PC-3 (cell line): ENCODE data around the gene CHST5. TPM values are rescaled to one million over a fixed set of nuclear protein-coding genes. Genes with fewer than 3 reads are reported as not detected.

Experiments
- ATAC-seq: fragments of 200-7000 bp; cut with Tn5 transposase; 2 replicates; pipeline ENCODE4 v1.9.1; 2020; ENCODE audit warnings: mild to moderate bottlenecking, moderate library complexity
- BruUV-seq: library from RNA; stranded (reverse); fragments of 400-500 nt; replicated peaks from 2 replicates; lab custom pipeline; 2021; lab: Mats Ljungman, UMichigan
- CTCF ChIA-PET: fragments of 300-600 bp; sonication (Branson Sonifier 250); formaldehyde crosslinking; loops from one replicate; lab custom pipeline; 2022; ENCODE audit warnings: antibody characterized with exemption; lab: Charles Lee
- POLR2A ChIA-PET: fragments of 300-600 bp; sonication (Branson Sonifier 250); formaldehyde crosslinking; loops from one replicate; lab custom pipeline; 2022; ENCODE audit warnings: antibody characterized with exemption; ENCODE audit not compliant: unreplicated experiment; lab: Charles Lee
- DNase-seq: peaks from one replicate; pipeline ENCODE4 v3.0.0-alpha.2; 2015
- H2AFZ ChIP-seq: fragments of 300-600 bp; sonication (generic); 2 replicates; pipeline ENCODE4 v1.6.0; 2016; ENCODE audit warnings: antibody characterized with exemption, low read length
- H3F3A ChIP-seq: fragments of 300-600 bp; sonication (generic); one replicate; pipeline ENCODE4 v1.6.0; 2017; ENCODE audit warnings: antibody characterized with exemption, low read length, control low read depth, mild to moderate bottlenecking; ENCODE audit not compliant: unreplicated experiment
- H3K27ac ChIP-seq: fragments of 300-600 bp; sonication (generic); 2 replicates; pipeline ENCODE4 v1.5.1; 2016; ENCODE audit warnings: mild to moderate bottlenecking, low read length
- H3K27me3 ChIP-seq: fragments of 300-600 bp; sonication (generic); 2 replicates; pipeline ENCODE4 v1.6.1; 2016; ENCODE audit warnings: low read length, mixed read lengths
- H3K36me3 ChIP-seq: fragments of 300-600 bp; sonication (generic); 2 replicates; pipeline ENCODE4 v1.6.1; 2016; ENCODE audit warnings: low read depth, mixed run types, low read length, mixed read lengths
- H3K4me1 ChIP-seq: fragments of 300-600 bp; sonication (generic); 2 replicates; pipeline ENCODE4 v1.5.1; 2016; ENCODE audit warnings: low read length; ENCODE audit not compliant: insufficient read depth
- H3K4me2 ChIP-seq: fragments of 300-600 bp; sonication (generic); 2 replicates; pipeline ENCODE4 v1.6.0; 2016; ENCODE audit warnings: low read length
- H3K4me3 ChIP-seq: fragments of 300-600 bp; sonication (generic); 2 replicates; pipeline ENCODE4 v1.5.1; 2016; ENCODE audit warnings: mild to moderate bottlenecking, low read length, mixed read lengths
- H3K79me2 ChIP-seq: fragments of 300-600 bp; sonication (generic); 2 replicates; pipeline ENCODE4 v1.6.1; 2017; ENCODE audit warnings: low read length, mixed read lengths
- H3K9ac ChIP-seq: fragments of 300-600 bp; sonication (generic); 2 replicates; pipeline ENCODE4 v1.6.0; 2016; ENCODE audit warnings: mild to moderate bottlenecking, low read length
- H3K9me2 ChIP-seq: fragments of 300-600 bp; sonication (generic); replicated peaks from 2 replicates; pipeline ENCODE4 v1.6.1; 2016; ENCODE audit warnings: mixed run types, low read length, mixed read lengths
- H3K9me3 ChIP-seq: fragments of 300-600 bp; sonication (generic); 2 replicates; pipeline ENCODE4 v1.6.1; 2016; ENCODE audit warnings: low read length, mixed read lengths
- H4K20me1 ChIP-seq: fragments of 300-600 bp; sonication (generic); 2 replicates; pipeline ENCODE4 v1.6.1; 2016; ENCODE audit warnings: low read length, mixed read lengths
- EZH2 ChIP-seq: fragments of 300-600 bp; sonication (generic); IDR thresholded peaks from one replicate; pipeline ENCODE4 v1.6.1; 2017; ENCODE audit warnings: antibody characterized with exemption, mild to moderate bottlenecking, low read length; ENCODE audit not compliant: unreplicated experiment
- EZH2phosphoT487 ChIP-seq: fragments of 300-600 bp; sonication (generic); IDR thresholded peaks from 2 replicates; pipeline ENCODE4 v1.6.1; 2018; ENCODE audit warnings: mild to moderate bottlenecking, antibody characterized with exemption, low read length, borderline replicate concordance
- intact Hi-C: fragments of 100-400 bp; cut with micrococcal nuclease; formaldehyde crosslinking; loops from 2 replicates; pipeline ENCODE4 v1.9.0; 2023
- total RNA-seq: library from RNA; depleted of rRNA; stranded (reverse); fragments of >200 nt; gene quantifications from 2 replicates; pipeline ENCODE4 v1.2.3, GENCODE V29; 2014
- TF ChIP-seq, protein P1 (sequence below): fragments of 300-600 bp; sonication (generic); conservative IDR thresholded peaks from 2 replicates; pipeline ENCODE4 v1.5.1; 2017; ENCODE audit warnings: antibody characterized with exemption, low read depth, mild to moderate bottlenecking, low read length

The CHST5 gene
- total RNA-seq, 1 experiment from 2014 or later, result 0.29 TPM

DNA sequence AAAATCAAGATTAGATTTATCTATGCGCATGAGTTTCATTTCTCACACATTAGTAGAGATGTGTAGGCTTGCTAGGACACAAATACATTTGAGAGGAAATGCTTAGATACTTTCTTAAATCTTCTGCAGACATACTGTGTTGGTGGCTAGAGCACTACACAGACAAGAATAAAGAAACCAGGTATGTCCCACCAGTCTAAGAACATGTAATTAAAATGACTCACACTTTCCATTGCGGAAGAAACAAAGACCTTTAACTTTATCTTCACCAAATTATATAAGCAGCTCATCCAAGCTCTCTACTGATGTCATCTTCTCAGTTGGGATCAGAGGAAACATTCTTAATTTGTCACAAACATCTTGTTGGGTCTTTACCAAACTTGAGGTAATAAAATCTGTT is 42.8 kb upstream of the CHST5 start:
- Histone ChIP-seq H3K79me2 (no peaks in the 10 kb centered on the region), H3K4me1 (no peaks in the 10 kb centered on the region), H3K9me3 (no peaks in the 10 kb centered on the region), H3K27me3 (no peaks in the 10 kb centered on the region), H3K9ac (no peak overlapping the region), H3K27ac (no peak overlapping the region), H4K20me1 (no peaks in the 10 kb centered on the region), H2AFZ (no peak overlapping the region), H3K4me3 (no peak overlapping the region), H3F3A (no peaks in the 10 kb centered on the region), H3K36me3 (peaks cover 7% of the 10 kb centered on the region; the same call in 1 of the 2 replicates), H3K9me2 (no peaks in the 10 kb centered on the region), H3K4me2 (no peak overlapping the region)
- ATAC-seq, result no peak
- CTCF ChIA-PET, result no interaction called here
- no TSS peak for BruUV-seq
- intact Hi-C loops, result no loop called here
- TF ChIP-seq EZH2 (no peak), EZH2phosphoT487 (no peak)
- TF ChIP-seq, protein P1, sequence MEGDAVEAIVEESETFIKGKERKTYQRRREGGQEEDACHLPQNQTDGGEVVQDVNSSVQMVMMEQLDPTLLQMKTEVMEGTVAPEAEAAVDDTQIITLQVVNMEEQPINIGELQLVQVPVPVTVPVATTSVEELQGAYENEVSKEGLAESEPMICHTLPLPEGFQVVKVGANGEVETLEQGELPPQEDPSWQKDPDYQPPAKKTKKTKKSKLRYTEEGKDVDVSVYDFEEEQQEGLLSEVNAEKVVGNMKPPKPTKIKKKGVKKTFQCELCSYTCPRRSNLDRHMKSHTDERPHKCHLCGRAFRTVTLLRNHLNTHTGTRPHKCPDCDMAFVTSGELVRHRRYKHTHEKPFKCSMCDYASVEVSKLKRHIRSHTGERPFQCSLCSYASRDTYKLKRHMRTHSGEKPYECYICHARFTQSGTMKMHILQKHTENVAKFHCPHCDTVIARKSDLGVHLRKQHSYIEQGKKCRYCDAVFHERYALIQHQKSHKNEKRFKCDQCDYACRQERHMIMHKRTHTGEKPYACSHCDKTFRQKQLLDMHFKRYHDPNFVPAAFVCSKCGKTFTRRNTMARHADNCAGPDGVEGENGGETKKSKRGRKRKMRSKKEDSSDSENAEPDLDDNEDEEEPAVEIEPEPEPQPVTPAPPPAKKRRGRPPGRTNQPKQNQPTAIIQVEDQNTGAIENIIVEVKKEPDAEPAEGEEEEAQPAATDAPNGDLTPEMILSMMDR, result no peak
- POLR2A ChIA-PET, result no interaction called here
- no peak for DNase-seq

DNA sequence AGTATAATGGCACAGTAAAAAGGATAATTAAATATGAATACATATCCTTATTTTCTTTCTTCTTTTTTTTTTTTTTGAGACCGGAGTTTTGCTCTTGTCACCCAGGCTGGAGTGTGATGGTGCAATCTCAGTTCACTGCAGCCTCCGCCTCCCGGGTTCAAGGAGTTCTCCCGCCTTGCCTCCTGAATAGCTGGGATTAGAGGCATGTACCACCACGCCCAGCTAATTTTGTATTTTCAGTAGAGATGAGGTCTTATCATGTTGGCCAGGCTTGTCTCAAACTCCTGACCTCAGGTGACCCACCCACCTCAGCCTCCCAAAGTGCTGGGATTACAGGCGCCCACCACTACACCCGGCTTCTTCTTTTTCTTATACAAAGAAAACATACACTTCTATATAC is 42.3 kb upstream of the CHST5 start:
- no peaks in the 10 kb centered on the region for H3K79me2 ChIP-seq
- peaks cover 12% of the 10 kb centered on the region; the same call in 1 of the 2 replicates for H3K36me3 ChIP-seq
- no peaks in the 10 kb centered on the region for H3K4me1 ChIP-seq
- TF ChIP-seq, protein P1, result no peak
- TF ChIP-seq EZH2phosphoT487 (no peak), EZH2 (no peak)
- DNase-seq (no peak), ATAC-seq (no peak)
- H3K27ac ChIP-seq, result no peak overlapping the region
- no peaks in the 10 kb centered on the region for H3K9me3 ChIP-seq
- H3K4me2 ChIP-seq, result no peak overlapping the region
- H3K4me3 ChIP-seq, result no peak overlapping the region
- H3K9me2 ChIP-seq, result no peaks in the 10 kb centered on the region
- H2AFZ ChIP-seq, result no peak overlapping the region
- H3F3A ChIP-seq, result no peaks in the 10 kb centered on the region
- no peaks in the 10 kb centered on the region for H4K20me1 ChIP-seq
- intact Hi-C loops, result no loop called here
- no peak overlapping the region for H3K9ac ChIP-seq
- ChIA-PET CTCF (no interaction called here), POLR2A (no interaction called here)
- no TSS peak for BruUV-seq
- H3K27me3 ChIP-seq, result no peaks in the 10 kb centered on the region

DNA sequence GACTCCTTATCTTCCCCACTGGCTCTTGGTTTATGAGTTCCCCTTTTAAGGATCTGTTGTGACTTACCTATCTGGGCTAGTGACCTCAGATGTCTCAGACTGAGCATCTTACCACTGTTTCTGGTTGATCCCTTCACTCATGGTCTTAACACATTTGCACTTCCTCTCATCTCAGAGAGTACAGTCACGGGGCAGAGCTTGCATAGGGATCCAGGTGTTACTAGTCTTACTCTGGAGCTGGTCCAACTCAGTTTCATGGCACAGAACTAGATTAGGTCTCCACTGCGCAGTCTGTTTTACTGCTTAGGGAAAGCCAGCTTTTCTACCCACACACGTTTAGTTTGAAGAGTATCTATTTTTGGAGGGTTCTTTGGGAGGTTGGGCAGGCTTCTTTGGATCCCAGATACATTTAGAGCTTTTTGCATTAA is 40.5 kb upstream of the CHST5 start:
- H3K9ac ChIP-seq, result no peak overlapping the region
- no peak overlapping the region for H3K4me2 ChIP-seq
- no peak overlapping the region for H3K4me3 ChIP-seq
- ChIA-PET POLR2A (no interaction called here), CTCF (no interaction called here)
- H3F3A ChIP-seq, result no peaks in the 10 kb centered on the region
- intact Hi-C loops, result no loop called here
- H3K36me3 ChIP-seq, result peaks cover 15% of the 10 kb centered on the region
- H3K9me3 ChIP-seq, result no peaks in the 10 kb centered on the region
- H3K27me3 ChIP-seq, result no peaks in the 10 kb centered on the region
- no peaks in the 10 kb centered on the region for H3K4me1 ChIP-seq
- H4K20me1 ChIP-seq, result no peaks in the 10 kb centered on the region
- DNase-seq, result no peak
- BruUV-seq, result no TSS peak
- no peak for ATAC-seq
- H3K79me2 ChIP-seq, result no peaks in the 10 kb centered on the region
- H3K9me2 ChIP-seq, result no peaks in the 10 kb centered on the region
- no peak overlapping the region for H2AFZ ChIP-seq
- TF ChIP-seq EZH2, result no peak
- TF ChIP-seq, protein P1, result no peak
- no peak for TF ChIP-seq EZH2phosphoT487
- H3K27ac ChIP-seq, result no peak overlapping the region
